DOHH2 (cell line): ENCODE results near the gene NKX1-2.

Experiments
- CTCF ChIP-seq: fragments of 200-600 bp; sonication (generic); IDR thresholded peaks from one replicate; pipeline ENCODE4 v1.5.1; 2014; ENCODE audit warnings: antibody characterized with exemption, mild to moderate bottlenecking, low read depth, low read length; ENCODE audit not compliant: poor library complexity, severe bottlenecking
- EZH2phosphoT487 ChIP-seq: fragments of 200-600 bp; sonication (generic); IDR thresholded peaks from 2 replicates; pipeline ENCODE4 v1.6.1; 2017; ENCODE audit warnings: borderline replicate concordance, mild to moderate bottlenecking, antibody characterized with exemption, low read length, moderate library complexity, mixed read lengths

DNA sequence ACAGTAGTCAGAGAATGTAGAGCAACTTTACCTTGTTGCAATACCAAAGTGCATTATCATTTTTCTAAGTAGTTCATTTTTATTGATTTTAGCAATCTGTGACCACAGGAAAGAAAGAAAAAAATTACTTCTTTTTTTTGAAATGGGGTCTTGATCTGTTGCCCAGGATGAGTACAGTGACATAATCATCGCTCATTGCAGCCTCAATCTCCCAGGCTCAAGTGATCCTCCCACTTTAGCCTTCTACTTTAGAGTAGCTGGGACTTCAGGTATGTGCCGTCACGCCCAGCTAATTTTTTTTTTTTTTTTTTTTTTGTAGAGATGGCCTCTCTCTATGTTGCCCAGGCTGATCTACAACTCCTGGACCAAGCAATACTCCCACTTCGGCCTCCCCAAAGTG lies 19.8 kb downstream of the NKX1-2 start:
- TF ChIP-seq CTCF = no peak
- TF ChIP-seq EZH2phosphoT487 = no peak
